ENCODE measurements around the gene RRP12.
"Not testable (repeated sequence)": the region's sequence is repeated elsewhere in the genome, so short reads cannot be mapped to it uniquely, and the experiment has no call there.

The RRP12 gene

GRCh38 chr10:97367126-97367649, 34.0 kb downstream of the RRP12 start:
- no peak for DNase-seq

- DNase-seq: no peak
These were observed 34.6 kb downstream of the RRP12 start for GRCh38 chr10:97366572-97366971.

- DNase-seq: no peak
These were observed 35.3 kb downstream of the RRP12 start for GRCh38 chr10:97365761-97366351.

- DNase-seq: no peak
These were observed 38.1 kb downstream of the RRP12 start for GRCh38 chr10:97363071-97363470.

- DNase-seq: no peak
These were observed 38.7 kb downstream of the RRP12 start for GRCh38 chr10:97362310-97363033.

GRCh38 chr10:97361537-97361901, 39.6 kb downstream of the RRP12 start:
- DNase-seq: no peak

- no peak for DNase-seq
These were observed 40.2 kb downstream of the RRP12 start for GRCh38 chr10:97360705-97361536.

GRCh38 chr10:97358781-97359180, 42.4 kb downstream of the RRP12 start:
- DNase-seq: no peak

GRCh38 chr10:97358349-97358748, 42.8 kb downstream of the RRP12 start:
- no peak for DNase-seq

- no peak for DNase-seq
These were observed 44.2 kb downstream of the RRP12 start for GRCh38 chr10:97356918-97357317.

- DNase-seq: no peak
These were observed 44.7 kb downstream of the RRP12 start for GRCh38 chr10:97356318-97356914.

- DNase-seq: no peak
These were observed 45.6 kb downstream of the RRP12 start for GRCh38 chr10:97355571-97355975.

GRCh38 chr10:97353945-97354344, 47.2 kb downstream of the RRP12 start:
- DNase-seq: no peak

GRCh38 chr10:97349752-97350513, 51.2 kb downstream of the RRP12 start:
- no peak for DNase-seq

GRCh38 chr10:97347317-97347716, 53.8 kb downstream of the RRP12 start:
- DNase-seq: no peak

- not testable (repeated sequence) for DNase-seq
These were observed 57.5 kb downstream of the RRP12 start for GRCh38 chr10:97343664-97344063.

GRCh38 chr10:97341416-97341815, 59.7 kb downstream of the RRP12 start:
- no peak for DNase-seq

GRCh38 chr10:97338041-97338440, 63.1 kb downstream of the RRP12 start:
- DNase-seq: no peak

GRCh38 chr10:97336942-97337831, 64.0 kb downstream of the RRP12 start:
- no peak for DNase-seq

- DNase-seq: no peak
These were observed 64.7 kb downstream of the RRP12 start for GRCh38 chr10:97336446-97336845.

- DNase-seq: no peak
These were observed 65.1 kb downstream of the RRP12 start for GRCh38 chr10:97336006-97336405.

Data from C1 segment of cervical spinal cord (tissue), 14 donors.